Right forelimb (tissue), 1 donor: Measurements from ENCODE around the gene LIPK.

Experiments used
- DNase-seq: peaks from one replicate; pipeline ENCODE4 v3.0.0-alpha.2; 2018

Gene LIPK

GRCh38 chr10:88788924-88789323 lies 82.9 kb downstream of the LIPK start:
- DNase-seq, result no peak

- DNase-seq, result no peak
Observed at GRCh38 chr10:88791924-88792323, 85.9 kb downstream of the LIPK start.

GRCh38 chr10:88792661-88793060 lies 86.6 kb downstream of the LIPK start:
- DNase-seq, result no peak

- no peak for DNase-seq
Observed at GRCh38 chr10:88793712-88794299, 87.8 kb downstream of the LIPK start.

- no peak for DNase-seq
Observed at GRCh38 chr10:88794731-88795130, 88.7 kb downstream of the LIPK start.

- DNase-seq, result no peak
Observed at GRCh38 chr10:88800152-88801125, 94.4 kb downstream of the LIPK start.
